ENCODE measurements around the gene CYB5D1.

CYB5D1 gene

DNA sequence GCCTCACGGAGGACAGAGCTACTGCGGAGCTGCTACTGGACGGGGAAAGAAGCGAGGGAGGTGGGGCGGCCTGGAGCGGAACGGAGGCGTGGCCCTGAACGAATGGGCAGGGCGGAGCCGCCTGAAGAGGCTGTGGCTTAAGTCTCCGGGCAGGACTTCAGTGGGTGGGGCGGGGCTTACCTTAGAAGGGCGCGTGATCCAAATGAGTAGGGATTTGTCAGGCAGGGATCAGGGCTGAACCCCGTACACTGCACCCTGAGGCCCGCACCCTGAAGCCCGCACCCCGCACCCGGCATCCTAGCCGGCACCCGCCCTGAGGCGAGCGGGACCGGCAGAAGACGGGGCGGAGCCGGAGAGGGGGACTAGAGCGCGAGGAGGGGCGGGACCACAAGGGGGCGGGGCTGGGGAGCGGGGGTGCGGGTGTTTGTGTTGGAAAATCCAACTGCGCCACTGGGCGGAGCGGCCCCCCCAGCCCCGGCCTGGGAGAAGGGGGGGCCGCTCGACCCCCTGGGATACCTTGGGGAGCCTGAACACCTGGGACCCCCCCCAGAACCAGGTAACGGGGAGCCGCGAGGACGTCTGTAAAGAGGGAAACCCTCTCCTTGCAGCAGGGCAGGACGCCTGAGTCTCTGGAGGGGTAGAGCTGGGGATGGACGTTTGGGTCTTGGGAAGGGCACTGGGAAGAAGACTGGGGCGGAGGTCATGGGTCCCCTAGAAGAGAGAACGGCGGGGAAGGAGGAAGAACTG lies 23.8 kb upstream of the CYB5D1 start, which contains the start of gene KDM6B:
Gene KDM6B (plus strand): TSS at position 423 of the 747 bp plus-strand sequence. CDS start 11,338 bp downstream, outside the sequence.
- peak; percentile 70 to 85 for DNase-seq (ENCODE audit: low read depth in 2 of 2)

DNA sequence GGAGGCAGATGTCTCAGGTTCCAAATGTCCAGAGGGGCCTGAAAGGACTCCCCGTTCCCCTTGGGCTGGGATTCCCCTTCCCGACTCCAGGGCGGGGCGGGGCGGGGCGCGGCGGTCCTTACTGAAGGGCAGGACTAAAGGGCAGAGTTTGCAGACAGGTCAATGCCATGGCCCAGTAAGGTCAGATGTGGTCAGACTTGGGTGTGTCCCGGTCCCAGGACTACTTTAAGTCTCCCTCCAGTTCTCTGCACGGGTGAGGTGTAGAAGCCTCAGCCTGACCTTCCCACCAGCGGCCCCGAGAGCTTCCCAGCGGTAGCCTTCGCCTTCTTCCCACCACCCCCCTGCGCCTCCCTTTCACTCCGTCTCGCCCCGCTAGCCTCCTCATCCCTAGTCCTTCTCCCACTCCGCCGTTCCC lies 23.3 kb upstream of the CYB5D1 start:
- DNase-seq (ENCODE audit: low read depth in 2 of 2) = no peak

DNA sequence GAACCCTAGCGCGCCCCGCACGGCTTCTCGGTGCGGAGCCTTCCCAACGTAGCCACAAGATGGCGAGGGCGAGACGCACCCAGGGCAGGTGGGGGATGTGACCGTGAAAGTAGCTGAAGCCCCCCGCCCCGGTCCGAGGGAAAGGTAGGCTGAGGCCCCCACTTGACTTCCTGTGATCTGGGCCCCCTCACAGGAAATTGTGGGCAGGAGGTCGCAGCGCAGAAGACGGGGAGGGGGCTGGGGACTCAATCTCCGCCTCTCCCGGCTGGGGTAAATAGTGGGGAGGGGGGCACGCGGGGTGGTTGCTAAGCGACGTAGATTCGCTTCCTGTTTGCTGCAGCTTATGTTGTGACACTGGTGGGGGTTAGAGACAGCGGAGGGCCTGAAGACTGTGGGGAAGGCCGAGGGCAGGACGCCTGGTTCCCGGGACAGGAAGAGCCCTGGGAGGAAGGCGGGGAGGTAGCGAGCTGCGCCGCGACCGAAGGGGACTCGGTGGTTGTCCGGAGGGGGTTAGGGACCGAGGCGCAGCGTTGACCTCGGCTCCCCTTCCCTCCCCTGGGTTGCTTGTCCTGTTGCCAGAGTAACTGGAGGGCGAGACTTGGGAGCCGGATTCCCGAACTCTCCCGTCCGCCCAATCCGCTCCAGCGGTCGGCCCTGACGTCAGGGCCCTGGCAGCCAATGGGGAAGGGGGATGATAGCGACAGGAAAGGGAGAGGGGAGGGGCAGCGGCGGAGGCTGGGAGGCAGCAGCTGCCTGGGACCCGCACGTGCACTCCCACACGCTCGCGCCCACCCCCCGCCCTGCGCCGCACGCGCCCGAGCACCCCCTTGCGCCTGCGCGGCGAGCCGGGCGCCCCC lies 22.6 kb upstream of the CYB5D1 start:
- DNase-seq (ENCODE audit: low read depth in 2 of 2) = peak; percentile 84 to 88

DNA sequence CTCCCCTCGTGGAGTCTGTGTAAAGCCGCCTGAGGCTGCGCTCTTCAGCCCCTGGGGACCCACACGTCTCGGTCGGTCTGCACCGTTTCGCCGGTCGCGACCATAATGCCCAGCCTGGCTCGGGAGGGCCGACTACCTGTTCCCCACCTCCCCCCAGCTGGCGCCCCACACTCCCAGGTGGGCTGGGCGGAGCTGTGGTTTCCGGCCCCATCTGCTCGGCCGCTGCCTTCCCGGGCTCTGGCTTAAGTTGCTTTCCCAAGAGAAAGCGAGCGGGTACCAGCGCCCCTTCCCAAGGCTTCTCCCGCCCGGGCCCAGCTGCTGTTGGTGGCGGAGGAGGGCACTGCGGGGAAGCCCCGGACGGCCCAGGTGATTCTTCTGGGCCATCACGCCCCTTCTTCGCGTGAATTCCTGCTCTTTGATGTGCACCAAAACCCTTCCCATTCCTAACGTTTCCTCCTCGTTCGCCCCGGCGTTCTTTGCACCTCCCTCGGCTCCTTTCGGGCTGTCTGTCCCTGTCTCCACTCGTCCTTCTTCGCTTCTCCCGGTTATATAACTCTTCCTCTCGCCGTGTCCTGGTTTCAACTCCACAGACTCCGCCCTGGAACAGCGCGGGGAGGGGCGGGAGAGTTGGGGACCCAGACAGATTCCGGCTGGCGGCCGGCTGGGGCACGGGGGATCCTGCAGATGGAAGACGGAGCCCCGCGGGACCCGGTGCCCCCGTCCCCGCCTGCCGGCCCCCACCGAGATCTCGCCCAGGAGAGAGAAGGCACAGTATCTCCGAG lies 21.8 kb upstream of the CYB5D1 start:
- no peak for DNase-seq (ENCODE audit: low read depth in 2 of 2)

DNA sequence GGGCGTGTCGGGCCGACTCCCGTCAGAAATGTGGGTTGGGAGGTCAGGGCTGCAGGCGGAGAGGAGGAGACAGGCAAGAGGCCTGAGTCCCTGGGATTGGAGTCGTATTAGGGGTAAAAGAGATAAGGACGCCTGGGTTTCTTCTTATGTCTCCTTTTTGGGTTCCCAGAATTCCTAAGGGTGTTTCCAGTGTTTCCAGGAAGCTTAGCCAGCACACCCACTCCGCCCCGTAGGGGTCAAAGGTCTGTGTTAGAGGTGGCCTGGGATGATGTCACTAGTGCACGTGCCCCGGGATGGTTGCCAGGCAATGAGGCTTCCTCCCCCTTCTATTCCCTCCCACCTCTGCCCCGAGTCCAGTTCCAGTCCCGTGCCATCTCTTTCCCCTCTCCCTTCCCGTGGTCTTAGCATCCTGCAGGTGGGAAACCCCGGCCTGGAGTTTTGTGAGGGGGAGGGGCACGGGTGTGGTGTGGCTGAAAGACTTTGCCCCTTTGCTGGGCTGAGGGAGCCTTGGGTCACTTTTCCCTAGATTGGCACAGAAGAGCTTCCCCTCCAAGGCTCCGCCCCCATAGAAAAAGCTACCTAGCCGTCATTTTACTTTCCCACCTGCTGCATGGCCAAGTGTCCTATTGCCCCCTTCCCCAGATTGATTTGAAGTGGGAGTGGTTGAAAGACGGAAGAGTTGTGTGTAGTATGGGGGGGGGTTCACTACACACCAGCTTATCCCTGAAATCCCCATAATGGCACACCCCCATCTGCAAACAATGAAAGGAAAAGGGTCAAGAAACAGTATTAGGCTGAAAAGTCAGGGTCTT lies 21.0 kb upstream of the CYB5D1 start:
- DNase-seq (ENCODE audit: low read depth in 2 of 2) = peak; percentile 49 to 69

DNA sequence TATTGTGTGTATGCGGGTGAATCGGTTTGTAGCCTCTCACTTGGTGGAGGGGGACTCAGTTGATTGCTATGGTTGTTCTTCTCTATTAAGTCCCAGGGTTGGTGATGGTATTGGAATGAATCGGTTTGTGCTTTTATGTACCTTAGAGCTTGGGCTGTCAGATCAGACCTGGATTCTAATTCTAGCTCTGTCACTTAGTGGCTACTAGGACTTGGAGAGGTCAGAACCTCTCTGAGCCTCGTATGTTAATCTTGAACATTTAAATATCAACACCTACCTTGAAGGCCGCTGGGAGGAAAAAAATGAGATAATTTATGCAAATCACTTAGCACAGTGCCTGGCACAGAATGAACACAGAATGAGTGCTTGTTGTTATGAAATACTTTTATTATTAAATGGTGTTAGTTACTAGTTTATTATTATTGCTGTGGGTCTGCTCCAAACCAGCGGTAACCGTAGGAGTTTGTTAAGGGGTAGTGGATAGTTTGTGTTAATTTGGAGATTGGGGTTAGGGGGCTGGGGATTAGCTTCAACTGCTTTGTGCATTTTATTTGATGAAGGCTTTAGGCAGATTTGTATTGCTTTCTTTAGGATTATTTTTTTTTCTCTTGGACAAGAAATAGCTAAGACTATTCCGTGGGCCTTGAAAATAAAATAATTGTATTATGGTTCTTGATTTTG lies 20.3 kb upstream of the CYB5D1 start:
- no peak for DNase-seq (ENCODE audit: low read depth in 2 of 2)

DNA sequence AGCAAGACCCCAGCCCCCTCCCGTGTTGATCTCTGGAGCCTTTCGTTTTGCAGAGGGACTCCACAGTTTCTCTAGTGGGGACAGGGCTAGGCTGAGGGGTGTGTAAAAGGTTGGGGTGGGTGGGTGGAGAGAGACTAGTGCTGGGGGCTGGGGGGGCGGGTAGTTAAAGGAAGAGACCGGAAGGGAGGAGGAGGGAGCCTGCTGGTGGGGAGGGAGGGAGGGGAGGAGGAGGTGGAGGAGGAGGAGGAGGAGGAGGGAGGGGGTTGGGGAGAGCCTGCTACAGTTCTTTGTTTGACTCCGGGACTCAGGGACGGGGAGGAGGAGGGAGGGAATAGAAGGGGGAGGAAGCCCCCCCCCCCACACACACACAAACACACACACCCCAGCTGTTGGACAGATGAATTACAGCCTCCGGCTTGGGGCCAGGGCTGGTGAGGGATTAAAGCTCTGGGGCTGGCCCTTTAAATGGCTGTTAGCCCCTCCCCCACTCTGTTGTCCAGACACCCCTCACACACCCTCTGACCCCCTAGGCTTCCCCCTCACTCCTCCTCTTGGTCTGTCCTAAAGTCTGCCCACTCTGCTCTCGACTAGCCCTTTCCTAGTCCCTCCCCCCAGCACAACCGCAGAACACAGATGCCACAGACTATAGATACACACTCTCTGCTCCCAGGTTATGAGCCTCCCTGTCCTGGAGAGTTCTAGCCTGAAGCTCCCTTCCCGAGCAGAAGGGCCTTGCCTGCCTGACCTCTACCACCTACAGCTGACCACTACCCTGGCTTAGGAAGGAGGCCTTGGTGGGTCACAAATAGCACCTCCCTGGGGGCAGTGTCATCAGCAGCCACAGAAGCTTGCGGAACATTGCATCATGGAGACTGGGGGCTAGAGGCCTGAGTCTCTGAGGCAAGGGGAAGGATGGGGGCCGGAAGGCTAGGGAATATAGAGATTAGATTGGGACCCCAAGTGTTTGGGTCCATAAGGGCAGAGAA lies 19.4 kb upstream of the CYB5D1 start:
- no peak for DNase-seq (ENCODE audit: low read depth in 2 of 2)

DNA sequence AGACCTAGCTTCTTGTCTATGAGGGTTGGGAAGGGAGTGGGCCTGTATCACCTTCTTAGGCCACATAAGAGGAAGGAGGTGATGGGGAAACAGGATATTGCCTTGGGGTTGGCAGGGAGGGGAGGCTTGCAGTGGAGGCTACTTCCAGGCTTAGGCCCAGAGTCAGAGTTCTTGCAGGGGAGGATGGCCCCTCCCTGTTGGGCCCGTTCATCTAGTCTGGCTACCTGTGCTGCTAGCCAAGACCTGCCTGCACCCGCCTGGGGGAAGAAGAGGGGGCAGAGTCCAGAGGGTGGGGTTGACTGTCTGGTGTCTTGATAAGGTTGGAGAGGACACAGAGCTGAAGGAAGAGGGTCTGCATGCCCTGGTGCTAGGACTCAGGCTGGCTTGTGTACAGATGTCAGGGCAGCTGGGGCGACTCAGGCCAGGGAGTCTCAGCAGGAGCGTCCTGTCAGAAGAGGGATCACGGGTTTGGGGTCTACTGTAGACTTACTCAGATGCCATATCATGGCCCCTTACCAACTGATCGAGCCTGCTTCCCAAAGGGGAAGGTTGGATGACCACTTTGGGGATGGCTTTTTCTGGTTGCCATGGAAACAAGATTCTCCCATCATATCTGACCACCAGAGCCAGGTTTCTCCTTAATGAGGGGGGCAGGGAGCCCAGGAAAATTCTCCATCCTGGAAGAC lies 18.5 kb upstream of the CYB5D1 start:
- no peak for DNase-seq (ENCODE audit: low read depth in 2 of 2)

DNA sequence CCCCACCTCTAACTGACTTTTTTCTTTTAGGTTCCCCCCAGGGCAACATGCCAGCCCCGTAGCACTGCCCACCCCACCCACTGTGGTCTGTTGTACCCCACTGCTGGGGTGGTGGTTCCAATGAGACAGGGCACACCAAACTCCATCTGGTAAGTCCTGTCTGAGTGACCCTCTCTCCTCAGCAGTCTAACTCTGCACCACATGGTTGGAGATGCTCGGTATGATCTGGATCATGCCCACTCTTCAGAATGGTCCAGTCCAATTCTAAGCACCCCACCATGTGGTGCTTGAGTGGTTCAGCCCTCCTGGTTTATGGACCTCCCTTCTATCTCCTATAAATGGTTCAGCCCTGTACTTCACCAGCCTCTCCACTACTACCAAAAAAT lies 17.9 kb upstream of the CYB5D1 start:
- DNase-seq (ENCODE audit: low read depth in 2 of 2) = no peak

DNA sequence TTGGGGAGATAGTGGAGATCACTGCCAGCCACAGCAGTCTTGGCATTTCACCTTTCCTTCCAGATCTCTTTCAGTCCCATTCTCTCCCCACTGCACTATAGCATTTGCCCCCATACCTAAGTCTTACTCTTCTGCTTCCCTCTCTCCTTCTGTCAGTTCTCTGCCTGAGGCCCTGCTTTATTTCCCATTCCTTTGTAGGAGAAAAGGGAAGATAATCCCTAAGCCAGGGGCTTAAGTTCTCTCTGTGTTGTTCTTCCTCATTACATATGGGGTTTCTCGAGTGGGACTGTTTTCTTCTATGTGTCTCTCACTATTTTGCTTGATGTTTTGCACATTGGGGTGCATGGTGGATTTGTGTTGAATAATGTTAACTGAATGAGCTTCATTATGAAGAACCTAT lies 17.4 kb upstream of the CYB5D1 start:
- DNase-seq (ENCODE audit: low read depth in 2 of 2) = no peak

DNA sequence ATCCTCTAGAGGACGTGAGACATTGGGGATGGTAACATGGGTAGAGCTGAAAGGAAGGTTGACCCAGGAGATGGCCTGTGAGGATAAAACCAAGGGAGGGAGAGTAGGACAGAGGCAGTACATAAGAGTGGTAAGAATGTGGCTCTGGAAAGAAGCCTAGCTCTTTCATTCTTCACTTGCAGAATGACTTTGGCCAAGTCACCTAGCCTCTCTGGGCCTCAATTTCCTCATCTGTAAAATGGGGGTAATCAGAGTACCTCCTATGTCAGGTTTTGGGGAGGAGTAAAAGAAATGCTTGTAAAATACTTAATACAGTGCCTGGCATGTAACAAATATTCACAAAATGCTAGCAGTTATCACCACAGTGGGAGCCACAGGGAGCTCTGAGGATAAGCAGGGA lies 16.9 kb upstream of the CYB5D1 start:
- DNase-seq (ENCODE audit: low read depth in 2 of 2) = no peak

DNA sequence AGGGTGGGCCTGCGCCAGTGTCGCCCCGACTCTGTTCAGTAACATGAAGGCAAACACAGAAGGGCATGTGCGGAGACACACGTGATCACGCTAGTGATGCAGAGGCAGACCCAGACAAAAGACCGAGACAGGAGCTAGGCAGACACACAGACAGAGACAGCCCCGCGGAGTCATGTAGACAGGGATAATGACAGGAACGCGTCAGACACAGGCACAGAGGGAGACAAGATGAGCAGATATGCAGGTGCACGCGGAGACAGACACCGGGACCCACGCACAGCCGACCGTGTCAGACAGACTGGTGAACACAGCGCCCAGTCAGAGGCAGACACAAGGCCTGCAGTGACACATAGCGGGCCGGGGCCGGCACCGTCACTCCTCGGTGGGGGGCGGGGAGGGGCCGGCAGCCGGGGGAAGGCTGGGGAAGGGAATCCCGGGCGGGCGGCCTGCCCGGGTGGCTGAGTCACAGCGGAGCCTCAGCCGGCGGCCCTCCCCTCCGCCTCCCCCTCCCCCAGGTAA lies 16.3 kb upstream of the CYB5D1 start:
- peak; percentile 85 to 90 for DNase-seq (ENCODE audit: low read depth in 2 of 2)

DNA sequence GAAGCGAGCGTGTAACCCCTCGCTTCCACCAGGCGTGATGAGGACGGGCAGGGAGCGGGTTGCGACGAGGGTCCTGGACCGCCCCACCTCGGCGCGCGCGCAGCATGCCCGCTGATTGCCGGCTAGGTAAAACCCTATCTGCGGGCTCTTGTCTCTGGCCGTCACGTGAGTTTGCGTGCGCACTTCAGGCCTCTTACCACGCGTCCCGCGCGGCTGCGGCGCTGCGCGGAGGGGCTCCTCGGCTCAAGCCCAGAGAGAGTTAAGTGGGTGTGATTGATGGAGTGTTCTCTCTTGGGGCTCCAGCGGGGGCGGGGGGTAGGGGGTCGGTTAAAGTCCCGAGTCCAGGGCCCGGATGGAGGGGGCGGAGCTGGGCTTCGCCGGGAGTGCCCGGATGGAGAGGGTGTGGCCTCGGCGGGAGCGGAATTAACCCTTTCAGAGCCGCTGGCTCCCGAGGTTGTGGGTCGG lies 15.9 kb upstream of the CYB5D1 start:
- DNase-seq (ENCODE audit: low read depth in 2 of 2) = peak; percentile 72 to 76

DNA sequence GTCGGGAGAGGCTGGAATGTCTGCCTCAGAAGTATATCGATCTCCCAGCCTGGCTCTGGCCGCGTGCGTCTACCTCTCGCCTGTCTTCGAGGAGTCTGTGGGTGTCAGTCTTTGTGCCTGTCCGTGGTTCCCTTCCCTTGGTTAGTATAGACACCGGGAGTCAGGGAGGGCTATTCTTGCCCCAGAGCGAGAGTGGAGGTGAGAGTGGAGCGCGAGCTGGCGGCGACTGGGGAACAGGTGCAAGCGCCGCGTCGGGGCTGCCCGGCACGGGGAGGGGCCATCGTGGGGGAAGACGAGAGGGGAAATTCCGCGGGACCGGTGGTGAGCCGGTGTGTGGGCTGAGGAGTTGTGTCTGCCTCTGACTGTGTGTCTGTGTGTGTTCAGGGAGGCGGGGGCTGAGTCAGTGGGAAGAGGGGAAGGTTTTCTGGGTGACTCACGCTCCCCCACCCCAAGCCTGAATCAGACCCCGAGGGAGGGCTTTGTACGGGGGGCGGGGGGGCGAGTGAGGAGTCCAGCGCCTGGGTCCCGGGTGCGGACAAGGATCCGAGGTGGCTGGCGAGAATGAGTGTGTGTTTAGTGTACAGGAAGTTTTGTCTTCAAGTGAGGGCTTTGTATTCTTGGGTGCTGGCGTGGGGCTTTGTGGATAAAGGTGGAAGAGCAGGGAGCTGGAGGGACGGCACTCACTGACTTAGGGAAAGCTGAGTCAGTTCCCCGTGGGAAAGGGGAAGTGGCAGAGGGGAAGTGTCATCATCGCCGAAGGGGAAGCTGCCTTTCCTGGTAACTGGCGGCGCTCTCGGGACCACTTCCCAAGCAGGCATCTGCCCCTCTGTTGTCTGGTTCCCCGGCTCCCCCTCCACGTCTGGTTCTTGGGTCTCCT lies 15.2 kb upstream of the CYB5D1 start:
- peak; percentile 92 to 94 for DNase-seq (ENCODE audit: low read depth in 2 of 2)

DNA sequence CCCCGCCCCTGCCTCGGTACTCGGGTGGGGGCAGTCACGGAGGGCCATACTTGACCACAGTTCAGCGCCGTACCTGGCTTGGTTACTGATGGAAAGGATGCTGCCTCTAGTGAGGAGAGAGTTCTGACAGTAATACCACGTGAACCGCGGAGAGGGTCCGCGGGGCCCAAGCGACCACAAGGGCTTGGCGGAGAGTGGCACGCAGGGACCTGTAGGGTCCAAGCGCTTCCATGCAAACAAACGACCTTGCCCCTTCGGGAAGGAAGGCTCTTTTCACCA lies 14.6 kb upstream of the CYB5D1 start:
- peak in 1 of 2 donors; percentile 34 for DNase-seq (ENCODE audit: low read depth in 2 of 2)

DNA sequence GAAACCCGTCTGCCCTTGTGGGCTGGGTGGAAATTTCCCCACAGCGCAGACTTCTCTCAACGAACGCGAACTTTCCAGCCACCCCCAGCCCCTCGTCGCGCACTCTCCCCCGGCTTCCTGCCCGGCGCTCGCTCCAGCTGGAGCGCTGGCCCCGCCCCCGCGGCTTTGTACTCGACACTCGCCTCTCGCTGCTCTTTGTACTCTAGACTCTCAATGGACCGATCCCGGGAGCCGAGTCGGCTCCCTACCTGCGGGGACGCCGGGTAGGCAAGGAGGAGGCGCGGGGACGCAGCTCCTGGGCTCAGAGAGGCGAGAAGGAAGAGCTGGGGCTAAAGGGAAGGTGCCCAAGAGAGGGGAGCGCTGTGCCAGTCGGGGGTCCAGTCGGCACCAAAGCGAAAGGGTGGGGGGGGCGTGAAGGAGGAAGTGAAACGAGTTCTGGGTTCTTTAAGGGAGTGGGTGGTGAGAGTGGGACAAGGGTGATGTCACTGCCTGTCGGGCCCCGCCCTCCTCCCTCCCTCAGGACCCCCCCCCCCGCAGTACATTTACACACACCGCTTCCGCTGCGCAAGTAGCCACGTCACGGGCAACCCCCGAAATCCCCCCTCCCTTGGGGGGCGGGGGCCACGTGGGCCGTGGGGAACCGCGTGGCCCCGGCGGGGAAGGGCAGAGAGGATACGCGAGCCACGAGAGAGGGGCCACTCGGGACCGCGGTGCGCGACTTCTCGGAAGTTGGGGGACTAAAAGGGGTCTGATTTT lies 14.1 kb upstream of the CYB5D1 start:
- DNase-seq (ENCODE audit: low read depth in 2 of 2) = peak; percentile 78 to 86

Measured in stimulated activated CD4-positive, alpha-beta T cell treated with anti-CD3 and anti-CD28 coated beads, Interleukin-15, amount 100 ng/mL, for 48 hours (primary cell).